IMR-90 (cell line): ENCODE data around the gene TMEM63C.

ENCODE experiments used
- BHLHE40 ChIP-seq: fragments of 150-350 bp; IDR thresholded peaks from 2 replicates; pipeline ENCODE4 v1.6.1; 2016; ENCODE audit warnings: mild to moderate bottlenecking, low read depth, low read length
- CEBPB ChIP-seq: IDR thresholded peaks from 2 replicates; pipeline ENCODE4 v1.6.1; 2012; ENCODE audit warnings: low read depth, low read length, improper control_type of control experiment
- CTCF ChIP-seq: conservative IDR thresholded peaks from 2 replicates; pipeline ENCODE4 v1.5.1; 2012; ENCODE audit warnings: mild to moderate bottlenecking, low read depth, low read length, improper control_type of control experiment
- FOS ChIP-seq: fragments of 150-350 bp; IDR thresholded peaks from 2 replicates; pipeline ENCODE4 v1.6.1; 2016; ENCODE audit warnings: low read depth, low read length
- MAFK ChIP-seq: IDR thresholded peaks from 2 replicates; pipeline ENCODE4 v1.6.1; 2012; ENCODE audit warnings: low read depth, low read length, improper control_type of control experiment
- MXI1 ChIP-seq: IDR thresholded peaks from 2 replicates; pipeline ENCODE4 v1.6.1; 2012; ENCODE audit warnings: low read depth, mild to moderate bottlenecking, low read length, moderate library complexity, borderline replicate concordance
- POLR2A ChIP-seq: IDR thresholded peaks from 2 replicates; pipeline ENCODE4 v1.6.1; 2012; ENCODE audit warnings: mild to moderate bottlenecking, low read depth, low read length
- RAD21 ChIP-seq: IDR thresholded peaks from 2 replicates; pipeline ENCODE4 v1.6.1; 2012; ENCODE audit warnings: low read length, improper control_type of control experiment
- RCOR1 ChIP-seq: IDR thresholded peaks from 2 replicates; pipeline ENCODE4 v1.6.1; 2012; ENCODE audit warnings: mild to moderate bottlenecking, low read length, improper control_type of control experiment; ENCODE audit not compliant: insufficient replicate concordance
- RFX5 ChIP-seq: IDR thresholded peaks from 2 replicates; pipeline ENCODE4 v1.8.0; 2012; ENCODE audit warnings: low read depth, mild to moderate bottlenecking, low read length, moderate library complexity
- SMC3 ChIP-seq: fragments of 150-350 bp; IDR thresholded peaks from 2 replicates; pipeline ENCODE4 v1.6.1; 2016; ENCODE audit warnings: low read depth, mild to moderate bottlenecking, antibody characterized with exemption, low read length, moderate library complexity
- TF ChIP-seq, protein P1 (sequence below): fragments of 150-350 bp; IDR thresholded peaks from 2 replicates; pipeline ENCODE4 v1.6.1; 2016; ENCODE audit warnings: low read depth, mild to moderate bottlenecking, low read length, moderate library complexity, borderline replicate concordance
- TF ChIP-seq, protein P2 (sequence below): fragments of 150-350 bp; IDR thresholded peaks from 2 replicates; pipeline ENCODE4 v1.6.1; 2017; ENCODE audit warnings: mild to moderate bottlenecking, antibody characterized with exemption, low read length, low read depth

DNA sequence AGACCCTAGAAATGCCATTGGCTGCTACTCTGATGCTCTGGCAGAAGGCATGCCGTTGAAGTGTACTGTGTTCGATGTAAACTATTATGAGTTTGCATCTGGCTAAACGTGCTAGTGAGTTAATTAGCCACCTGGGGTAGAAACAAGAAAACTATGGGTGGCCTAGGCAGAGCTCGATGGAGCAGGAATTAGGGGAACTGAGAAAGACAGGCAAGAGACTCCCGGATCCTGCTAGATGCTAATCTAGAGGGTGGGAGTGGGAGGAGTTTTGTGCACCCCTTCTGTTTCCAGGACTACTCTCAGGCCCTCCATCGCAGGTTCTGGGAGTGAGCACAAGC is 32.0 kb downstream of the TMEM63C start:
- TF ChIP-seq POLR2A (no peak), RFX5 (no peak), SMC3 (no peak), CTCF (no peak), RAD21 (no peak), BHLHE40 (no peak), RCOR1 (no peak), MXI1 (no peak), FOS (no peak), CEBPB (no peak), MAFK (no peak)
- TF ChIP-seq, protein P1, sequence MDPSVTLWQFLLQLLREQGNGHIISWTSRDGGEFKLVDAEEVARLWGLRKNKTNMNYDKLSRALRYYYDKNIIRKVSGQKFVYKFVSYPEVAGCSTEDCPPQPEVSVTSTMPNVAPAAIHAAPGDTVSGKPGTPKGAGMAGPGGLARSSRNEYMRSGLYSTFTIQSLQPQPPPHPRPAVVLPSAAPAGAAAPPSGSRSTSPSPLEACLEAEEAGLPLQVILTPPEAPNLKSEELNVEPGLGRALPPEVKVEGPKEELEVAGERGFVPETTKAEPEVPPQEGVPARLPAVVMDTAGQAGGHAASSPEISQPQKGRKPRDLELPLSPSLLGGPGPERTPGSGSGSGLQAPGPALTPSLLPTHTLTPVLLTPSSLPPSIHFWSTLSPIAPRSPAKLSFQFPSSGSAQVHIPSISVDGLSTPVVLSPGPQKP: no peak
- TF ChIP-seq, protein P2, sequence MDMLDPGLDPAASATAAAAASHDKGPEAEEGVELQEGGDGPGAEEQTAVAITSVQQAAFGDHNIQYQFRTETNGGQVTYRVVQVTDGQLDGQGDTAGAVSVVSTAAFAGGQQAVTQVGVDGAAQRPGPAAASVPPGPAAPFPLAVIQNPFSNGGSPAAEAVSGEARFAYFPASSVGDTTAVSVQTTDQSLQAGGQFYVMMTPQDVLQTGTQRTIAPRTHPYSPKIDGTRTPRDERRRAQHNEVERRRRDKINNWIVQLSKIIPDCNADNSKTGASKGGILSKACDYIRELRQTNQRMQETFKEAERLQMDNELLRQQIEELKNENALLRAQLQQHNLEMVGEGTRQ: no peak
